T-helper 17 cell (primary cell): ENCODE results near the gene NT5C3B. TPM values are rescaled to one million over a fixed set of nuclear protein-coding genes. Genes with fewer than 3 reads are reported as not detected.

Experiments
- ATAC-seq: fragments of 150-1000 bp; cut with Tn5 transposase; 2 replicates; pipeline ENCODE4 v1.10.0; 2021; ENCODE audit warnings: mild to moderate bottlenecking, moderate library complexity
- DNase-seq, 3 donors: peaks; one replicate each; pipeline versions ENCODE4 v3.0.0 to v3.0.0-alpha.2; 2020 to 2021
- H3K9me3 ChIP-seq: one replicate; pipeline ENCODE4 v1.7.0; 2013; ENCODE audit warnings: low read length, mild to moderate bottlenecking; ENCODE audit not compliant: control insufficient read depth, poor library complexity, severe bottlenecking
- H3K27ac Mint-ChIP-seq: one replicate; pipeline ENCODE4 v1.8.0; 2022; ENCODE audit warnings: mild to moderate bottlenecking, moderate library complexity, mixed read lengths
- H3K27me3 Mint-ChIP-seq: one replicate; pipeline ENCODE4 v1.8.0; 2022; ENCODE audit warnings: mixed read lengths
- H3K36me3 Mint-ChIP-seq: one replicate; pipeline ENCODE4 v1.8.0; 2022; ENCODE audit warnings: low read depth, mixed read lengths
- H3K4me1 Mint-ChIP-seq: one replicate; pipeline ENCODE4 v1.8.0; 2022; ENCODE audit warnings: mild to moderate bottlenecking, mixed read lengths
- H3K4me3 Mint-ChIP-seq: one replicate; pipeline ENCODE4 v1.8.0; 2022; ENCODE audit warnings: mild to moderate bottlenecking, moderate library complexity, mixed read lengths
- total RNA-seq, 4 donors: library from RNA in 2 of 4; stranded (reverse) in 2 of 4; gene quantifications; one replicate each; pipeline ENCODE4 v1.2.3 and lab custom pipeline; 2022 to 2026

Gene NT5C3B
- total RNA-seq, 2 donors from 2014 or later: 23.1 to 28.9 TPM

DNA sequence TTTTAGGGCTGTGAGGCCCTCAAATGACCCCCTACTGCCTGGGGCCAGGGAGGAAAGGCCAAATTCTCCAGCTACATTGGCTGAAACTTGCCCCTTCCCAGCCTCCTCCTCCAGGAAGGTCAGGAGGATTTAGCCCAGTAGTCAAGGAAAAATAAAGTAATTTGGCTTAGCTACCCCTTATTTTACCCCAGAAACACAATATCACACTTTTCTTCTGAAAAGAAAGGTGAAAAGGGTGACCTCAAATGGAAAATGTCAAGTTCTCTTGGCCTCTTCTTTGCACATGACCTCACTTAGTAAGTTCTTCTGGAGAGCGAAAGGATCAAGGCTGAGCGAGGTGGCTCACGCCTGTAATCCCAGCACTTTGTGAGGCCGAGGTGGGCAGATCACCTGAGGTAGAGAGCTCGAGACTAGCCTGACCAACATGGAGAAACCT is 41.5 kb downstream of the NT5C3B start:
- peaks cover 5% of the 10 kb centered on the region for H3K4me1 Mint-ChIP-seq
- H3K4me3 Mint-ChIP-seq: no peak overlapping the region
- H3K9me3 ChIP-seq: no peaks in the 10 kb centered on the region
- DNase-seq: no peak
- no peak overlapping the region for H3K27ac Mint-ChIP-seq
- ATAC-seq: no peak
- no peaks in the 10 kb centered on the region for H3K27me3 Mint-ChIP-seq
- H3K36me3 Mint-ChIP-seq: no peaks in the 10 kb centered on the region

- H3K9me3 ChIP-seq: no peaks in the 10 kb centered on the region
- Mint-ChIP-seq H3K27ac (no peak overlapping the region), H3K36me3 (no peaks in the 10 kb centered on the region), H3K4me3 (no peak overlapping the region), H3K4me1 (peaks cover 5% of the 10 kb centered on the region), H3K27me3 (no peaks in the 10 kb centered on the region)
- DNase-seq: no peak
- no peak for ATAC-seq
These were observed 42.1 kb downstream of the NT5C3B start for GRCh38 chr17:41793784-41794539.

DNA sequence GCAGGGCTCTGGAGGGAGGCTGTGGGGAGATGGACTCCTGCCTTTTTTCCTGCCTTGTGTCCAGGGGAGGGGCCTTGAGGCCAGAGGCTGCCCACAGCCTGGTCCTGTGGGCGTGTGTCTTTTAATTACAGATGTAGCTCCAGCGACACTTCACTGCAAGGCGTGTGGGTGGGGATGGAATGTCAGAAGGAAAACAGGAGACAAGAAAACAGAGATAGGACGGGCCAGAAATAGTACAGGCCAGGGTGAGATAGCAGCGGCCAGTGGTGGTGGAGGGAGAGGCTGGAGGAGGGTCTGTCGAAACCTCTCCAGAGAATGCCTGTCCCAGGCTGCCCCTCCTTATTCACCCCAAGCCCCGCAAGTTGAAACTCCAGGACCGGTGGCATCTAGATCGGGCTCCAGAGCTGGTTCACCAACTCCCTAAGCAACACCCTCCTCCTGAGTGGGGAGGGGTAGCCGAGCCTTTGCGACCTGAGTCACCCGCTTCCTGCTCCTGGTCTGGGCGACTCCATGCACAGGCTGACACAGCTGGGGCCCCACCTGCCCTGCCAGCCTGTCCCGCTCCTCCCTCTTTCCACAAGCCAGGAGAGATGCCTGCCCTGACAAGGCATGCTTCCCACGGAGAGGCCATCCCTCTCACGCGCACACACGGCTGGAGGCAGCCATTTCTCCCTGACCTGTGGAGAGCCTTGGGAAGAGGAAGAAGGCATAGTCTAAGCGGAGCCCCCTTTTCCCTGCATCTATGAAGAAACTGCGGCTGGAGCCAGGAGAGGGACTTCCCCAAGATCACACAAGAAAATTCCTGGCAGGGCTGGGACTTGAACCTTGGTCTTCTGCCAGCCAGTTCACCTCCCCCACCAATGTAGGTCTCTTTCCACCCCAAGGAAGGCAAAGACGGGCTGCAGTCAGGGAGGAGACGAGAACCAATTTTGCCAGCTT is 42.9 kb downstream of the NT5C3B start:
- no peak overlapping the region for H3K27ac Mint-ChIP-seq
- ATAC-seq: no peak

GRCh38 chr17:41787021-41787418 is 49.0 kb downstream of the NT5C3B start:
- Mint-ChIP-seq H3K27me3 (peaks cover 19% of the 10 kb centered on the region), H3K36me3 (no peaks in the 10 kb centered on the region), H3K27ac (peak overlapping the region; percentile 16), H3K4me1 (peaks cover 16% of the 10 kb centered on the region), H3K4me3 (peak overlapping the region; percentile 71)
- ATAC-seq: no peak
- DNase-seq: no peak
- H3K9me3 ChIP-seq: no peaks in the 10 kb centered on the region

More for the DNA sequence above, 42.9 kb downstream of the NT5C3B start:
- no peaks in the 10 kb centered on the region for H3K9me3 ChIP-seq
- DNase-seq: no peak
- H3K27me3 Mint-ChIP-seq: no peaks in the 10 kb centered on the region
- peaks cover 7% of the 10 kb centered on the region for H3K4me1 Mint-ChIP-seq
- H3K36me3 Mint-ChIP-seq: no peaks in the 10 kb centered on the region
- no peak overlapping the region for H3K4me3 Mint-ChIP-seq

DNA sequence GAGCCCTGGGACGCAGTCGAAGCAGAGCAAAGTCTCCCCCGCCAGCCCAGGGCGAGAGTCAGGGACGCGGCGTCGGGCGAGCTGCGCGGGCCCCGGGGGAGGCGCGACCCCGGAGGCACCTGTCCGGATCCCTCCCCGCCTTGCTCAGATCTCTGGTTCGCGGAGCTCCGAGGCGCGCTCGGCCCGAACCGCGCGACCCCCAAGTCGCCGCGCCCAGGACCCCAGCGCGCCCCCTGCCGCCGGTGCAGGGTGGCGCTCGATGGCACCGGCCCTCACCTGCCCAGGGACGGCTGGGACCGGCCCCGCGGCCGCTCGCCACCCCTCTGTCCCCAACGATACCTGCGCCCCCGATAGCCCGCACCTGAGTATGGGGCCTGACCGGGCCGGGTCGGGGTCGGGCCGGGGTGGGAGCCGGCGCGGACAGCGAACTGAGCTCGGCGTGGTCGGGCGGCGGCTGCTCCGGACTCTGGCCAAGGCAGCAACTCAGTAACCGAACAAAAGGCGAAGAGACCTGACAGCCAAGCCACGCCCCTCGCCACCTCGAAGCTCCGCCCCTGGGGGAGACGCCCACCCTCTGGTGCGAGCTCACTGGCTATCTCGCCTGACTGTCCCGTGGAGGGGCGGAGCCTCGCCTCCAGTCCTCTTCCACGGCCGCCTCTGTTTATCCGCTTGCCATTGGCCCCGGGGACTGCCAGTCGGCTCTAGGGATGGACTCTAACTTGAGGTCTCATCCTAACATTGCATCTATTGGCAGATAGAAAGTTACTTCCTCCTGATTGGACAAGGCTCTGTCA is 49.6 kb downstream of the NT5C3B start, which contains the start of gene JUP:
Gene JUP (minus strand): TSS at position 485 of the 794 bp plus-strand sequence. CDS start 14,857 bp downstream, outside the sequence.
- DNase-seq: peak; percentile 72 to 82 (median 80)
- H3K36me3 Mint-ChIP-seq: no peaks in the 10 kb centered on the region
- peak within 1 kb of the TSS; percentile 71 for H3K4me3 Mint-ChIP-seq
- peaks cover 16% of the 10 kb centered on the region for H3K4me1 Mint-ChIP-seq
- peak; percentile 97 for ATAC-seq
- peak within 1 kb of the TSS; percentile 16 for H3K27ac Mint-ChIP-seq
- peaks cover 25% of the 10 kb centered on the region for H3K27me3 Mint-ChIP-seq
- H3K9me3 ChIP-seq: no peaks in the 10 kb centered on the region

DNA sequence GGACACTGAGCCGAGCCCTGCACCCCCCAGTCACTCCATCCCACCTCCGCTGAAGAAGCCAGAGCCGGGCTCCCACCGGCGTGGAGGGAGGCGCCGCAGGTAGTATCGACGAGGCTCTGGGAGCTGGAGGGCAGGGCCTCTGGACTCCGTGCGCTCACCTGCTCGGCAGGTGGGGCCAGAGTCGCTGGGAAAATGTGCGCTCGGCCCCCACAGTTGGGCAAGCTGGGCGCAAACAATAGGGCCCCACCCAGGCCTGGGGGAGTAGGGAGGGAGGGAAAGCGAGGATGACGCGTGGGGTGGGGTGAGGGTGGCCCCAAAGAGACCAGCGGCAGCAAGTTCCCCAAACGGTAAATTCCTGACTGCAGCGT is 50.2 kb downstream of the NT5C3B start:
- peak overlapping the region; percentile 71 for H3K4me3 Mint-ChIP-seq
- no peak for DNase-seq
- no peak for ATAC-seq
- H3K27me3 Mint-ChIP-seq: peaks cover 25% of the 10 kb centered on the region
- no peak overlapping the region for H3K27ac Mint-ChIP-seq
- H3K9me3 ChIP-seq: no peaks in the 10 kb centered on the region
- peaks cover 16% of the 10 kb centered on the region for H3K4me1 Mint-ChIP-seq
- no peaks in the 10 kb centered on the region for H3K36me3 Mint-ChIP-seq

DNA sequence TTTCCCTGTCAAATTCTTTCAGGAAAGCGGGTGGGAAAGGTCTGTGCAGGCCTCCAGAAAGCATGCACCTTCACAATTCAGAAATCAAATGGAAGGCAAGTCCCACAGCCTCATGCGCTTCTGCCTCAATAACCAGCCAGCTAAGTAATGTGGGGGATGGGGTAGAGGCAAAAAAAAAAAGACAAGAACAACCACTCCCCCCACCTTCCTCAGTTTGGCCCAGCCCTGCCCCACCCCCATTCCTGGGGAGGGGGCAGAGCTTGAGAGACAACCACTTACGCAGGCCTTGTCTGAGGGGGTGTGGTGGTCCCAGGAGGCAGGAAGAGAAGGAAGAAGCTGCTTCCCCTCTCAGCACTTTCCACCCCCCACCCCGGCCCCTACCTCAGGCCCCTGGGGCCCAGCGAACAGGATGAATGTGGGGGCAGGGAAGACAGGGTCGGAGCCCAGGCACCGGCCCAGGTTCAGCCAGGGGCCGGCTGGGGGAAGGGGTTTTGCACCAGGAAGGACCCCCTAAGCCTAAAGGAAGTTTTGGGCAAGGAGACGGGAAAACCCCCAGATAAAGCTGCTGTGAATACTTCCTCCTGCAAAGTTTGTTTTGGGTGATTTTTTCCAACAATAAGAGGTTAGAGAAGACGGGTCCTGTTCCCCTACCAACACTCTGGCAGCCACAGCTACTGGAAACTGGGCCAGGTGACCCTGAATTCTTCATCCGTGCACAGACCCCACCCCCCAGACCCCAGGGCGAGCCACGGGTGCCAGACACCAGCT is 50.8 kb downstream of the NT5C3B start:
- no peak for ATAC-seq
- H3K4me3 Mint-ChIP-seq: peak overlapping the region; percentile 71
- peaks cover 2% of the 10 kb centered on the region for H3K36me3 Mint-ChIP-seq

GRCh38 chr17:41784207-41784744 is 51.8 kb downstream of the NT5C3B start:
- no peak for ATAC-seq
- Mint-ChIP-seq H3K4me3 (peak overlapping the region; percentile 41), H3K27me3 (peaks cover 32% of the 10 kb centered on the region), H3K36me3 (peaks cover 2% of the 10 kb centered on the region), H3K27ac (no peak overlapping the region), H3K4me1 (peaks cover 11% of the 10 kb centered on the region)
- no peak for DNase-seq
- no peaks in the 10 kb centered on the region for H3K9me3 ChIP-seq

More for the DNA sequence above, 50.8 kb downstream of the NT5C3B start:
- no peak overlapping the region for H3K27ac Mint-ChIP-seq
- H3K27me3 Mint-ChIP-seq: peaks cover 31% of the 10 kb centered on the region
- H3K9me3 ChIP-seq: no peaks in the 10 kb centered on the region
- DNase-seq: no peak
- H3K4me1 Mint-ChIP-seq: peaks cover 13% of the 10 kb centered on the region

GRCh38 chr17:41782142-41782541 is 53.9 kb downstream of the NT5C3B start:
- peaks cover 32% of the 10 kb centered on the region for H3K27me3 Mint-ChIP-seq
- ATAC-seq (no peak), DNase-seq (no peak)
- H3K27ac Mint-ChIP-seq: no peak overlapping the region
- H3K9me3 ChIP-seq: no peaks in the 10 kb centered on the region
- H3K4me3 Mint-ChIP-seq: no peak overlapping the region
- peaks cover 2% of the 10 kb centered on the region for H3K36me3 Mint-ChIP-seq
- peaks cover 6% of the 10 kb centered on the region for H3K4me1 Mint-ChIP-seq

GRCh38 chr17:41781404-41782110 is 54.5 kb downstream of the NT5C3B start:
- peaks cover 32% of the 10 kb centered on the region for H3K27me3 Mint-ChIP-seq
- H3K4me3 Mint-ChIP-seq: no peak overlapping the region
- peaks cover 2% of the 10 kb centered on the region for H3K36me3 Mint-ChIP-seq
- DNase-seq (no peak), ATAC-seq (no peak)
- peaks cover 3% of the 10 kb centered on the region for H3K4me1 Mint-ChIP-seq
- H3K9me3 ChIP-seq: no peaks in the 10 kb centered on the region
- H3K27ac Mint-ChIP-seq: no peak overlapping the region

- ATAC-seq: no peak
- no peak for DNase-seq
- H3K27me3 Mint-ChIP-seq: peaks cover 45% of the 10 kb centered on the region
- H3K27ac Mint-ChIP-seq: no peak overlapping the region
- no peak overlapping the region for H3K4me3 Mint-ChIP-seq
- no peaks in the 10 kb centered on the region for H3K9me3 ChIP-seq
- H3K4me1 Mint-ChIP-seq: peaks cover 3% of the 10 kb centered on the region
- H3K36me3 Mint-ChIP-seq: peaks cover 2% of the 10 kb centered on the region
These were observed 56.1 kb downstream of the NT5C3B start for GRCh38 chr17:41779954-41780353.
